CD8-positive, alpha-beta memory T cell (primary cell): Measurements from ENCODE around the gene NR6A1. TPM values are rescaled to one million over a fixed set of nuclear protein-coding genes. Genes with fewer than 3 reads are reported as not detected.

Experiments used
- CTCF ChIA-PET: fragments of 350-600 bp; sonication (Branson Sonifier 250); formaldehyde crosslinking; loops from one replicate; lab custom pipeline; 2021; ENCODE audit warnings: antibody characterized with exemption; lab: Charles Lee
- POLR2A ChIA-PET: fragments of 350-600 bp; sonication (Branson Sonifier 250); formaldehyde crosslinking; loops from one replicate; lab custom pipeline; 2021; ENCODE audit warnings: antibody characterized with exemption; lab: Charles Lee
- DNase-seq, 5 donors: peaks; one replicate each; pipeline versions ENCODE4 v3.0.0 to v3.0.0-alpha.2; 2020 to 2022; ENCODE audit warnings: mixed read lengths in 1 of 5
- H3K27ac ChIP-seq: one replicate; pipeline ENCODE4 v1.7.0; 2013; ENCODE audit warnings: low read depth, mild to moderate bottlenecking, low read length, moderate library complexity
- H3K27me3 ChIP-seq: 2 replicates; pipeline ENCODE4 v1.7.0; 2013; ENCODE audit warnings: low read length, mild to moderate bottlenecking; ENCODE audit not compliant: insufficient read depth, poor library complexity, severe bottlenecking
- H3K36me3 ChIP-seq: 2 replicates; pipeline ENCODE4 v1.7.0; 2013; ENCODE audit warnings: mild to moderate bottlenecking, low read length, moderate library complexity; ENCODE audit not compliant: insufficient read depth
- H3K4me1 ChIP-seq: 2 replicates; pipeline ENCODE4 v1.7.0; 2013; ENCODE audit warnings: mild to moderate bottlenecking, low read length, moderate library complexity; ENCODE audit not compliant: insufficient read depth
- H3K4me3 ChIP-seq: 2 replicates; pipeline ENCODE4 v1.7.0; 2013; ENCODE audit warnings: mild to moderate bottlenecking, low read length
- H3K9me3 ChIP-seq: 2 replicates; pipeline ENCODE4 v1.7.0; 2013; ENCODE audit warnings: mild to moderate bottlenecking, low read length
- H3K27ac Mint-ChIP-seq, 8 donors: one replicate each; pipeline ENCODE4 v1.8.0; 2020 to 2021; ENCODE audit warnings: mixed read lengths in 8 of 8, mild to moderate bottlenecking in 6 of 8, inconsistent platforms in 3 of 8, moderate library complexity in 3 of 8
- H3K27me3 Mint-ChIP-seq, 2 donors: one replicate each; pipeline ENCODE4 v1.8.0; 2020 to 2021; ENCODE audit warnings: mixed read lengths in 2 of 2, mild to moderate bottlenecking in 1 of 2, moderate library complexity in 1 of 2
- H3K36me3 Mint-ChIP-seq, 3 donors: one replicate each; pipeline ENCODE4 v1.8.0; 2020 to 2021; ENCODE audit warnings: mixed read lengths in 3 of 3, inconsistent platforms in 1 of 3, mild to moderate bottlenecking in 1 of 3
- H3K4me1 Mint-ChIP-seq, 3 donors: one replicate each; pipeline ENCODE4 v1.8.0; 2020 to 2021; ENCODE audit warnings: mixed read lengths in 3 of 3, inconsistent platforms in 1 of 3, mild to moderate bottlenecking in 1 of 3
- H3K4me3 Mint-ChIP-seq, 7 donors: one replicate each; pipeline ENCODE4 v1.8.0; 2020 to 2021; ENCODE audit warnings: mixed read lengths in 7 of 7, mild to moderate bottlenecking in 6 of 7, moderate library complexity in 4 of 7, inconsistent platforms in 2 of 7
- H3K9me3 Mint-ChIP-seq, 5 donors: one replicate each; pipeline ENCODE4 v1.8.0; 2020 to 2022; ENCODE audit warnings: mixed read lengths in 5 of 5, mild to moderate bottlenecking in 3 of 5, moderate library complexity in 2 of 5, inconsistent platforms in 1 of 5
- polyA plus RNA-seq: library from polyadenylated mRNA; unstranded; fragments of 300-500 nt; fragmentation: Illumina TruSeq; gene quantifications from one replicate; pipeline ENCODE4 v1.2.3, GENCODE V29; 2021
- total RNA-seq, 2 experiments: library from RNA; stranded (reverse); gene quantifications; one replicate each; pipeline ENCODE4 v1.2.3, GENCODE V29; 2021

The NR6A1 gene
- total and polyA plus RNA-seq, 3 experiments from 2014 or later = 2.4 to 3.0 TPM; not detected in 1

DNA sequence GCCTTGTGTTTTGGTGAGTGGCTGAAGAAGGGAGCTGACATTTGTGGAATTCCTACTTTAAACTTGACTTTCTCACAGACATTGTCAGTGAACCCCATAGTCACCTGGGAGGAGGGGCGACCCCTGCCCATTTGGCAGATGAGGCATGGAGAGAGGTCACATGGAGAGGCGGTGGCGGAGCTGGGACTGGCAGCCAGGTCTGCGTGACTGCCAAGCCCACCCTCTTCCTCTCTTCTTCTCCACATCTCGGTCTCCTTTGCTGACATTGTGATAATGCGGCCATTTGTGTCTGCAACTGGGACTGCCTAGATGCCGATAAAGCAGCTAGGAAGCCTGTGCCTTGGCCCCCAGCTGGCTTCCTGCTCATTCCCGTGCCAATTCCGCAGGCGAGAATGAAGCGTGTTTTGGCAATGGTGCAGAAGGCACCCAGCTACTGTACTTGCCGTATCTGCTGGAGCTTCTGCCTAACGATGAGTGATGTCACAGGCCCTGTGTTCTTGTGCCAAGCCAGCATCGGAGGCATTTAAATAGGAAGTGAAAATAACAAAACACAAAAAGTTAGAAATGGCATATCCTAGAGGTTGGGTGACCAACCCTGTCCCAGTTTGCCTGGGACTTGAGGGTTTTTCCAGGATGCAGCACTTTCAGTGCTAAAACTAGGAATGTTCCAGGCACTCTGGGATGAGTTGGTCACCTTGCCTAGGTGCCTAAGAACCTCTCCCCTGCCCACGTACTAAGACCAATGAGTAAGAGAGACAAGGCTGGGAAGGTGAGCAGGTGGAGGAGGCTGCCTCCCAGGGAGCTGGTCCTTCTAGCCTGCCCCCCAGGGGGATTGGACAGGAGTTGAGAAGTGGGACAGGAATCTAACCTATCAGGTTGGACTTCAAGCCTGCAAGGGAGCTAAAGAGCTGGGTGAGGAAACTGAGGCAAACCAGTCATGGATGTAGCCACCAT, 29.5 kb upstream of the NR6A1 start:
- no peaks in the 10 kb centered on the region for H3K4me1 Mint-ChIP-seq
- ChIA-PET POLR2A (no interaction called here), CTCF (interaction anchor here (0.6 kb wide), 1 partner anchor 41 kb away, joined by 3 read pairs; no protein-coding TSS in a partner anchor)
- Histone ChIP-seq H3K4me1 (no peaks in the 10 kb centered on the region), H3K9me3 (no peaks in the 10 kb centered on the region), H3K4me3 (no peak overlapping the region), H3K36me3 (no peaks in the 10 kb centered on the region), H3K27ac (no peak overlapping the region), H3K27me3 (no peaks in the 10 kb centered on the region)
- H3K4me3 Mint-ChIP-seq = no peak overlapping the region
- H3K36me3 Mint-ChIP-seq = no peaks in the 10 kb centered on the region
- no peaks in the 10 kb centered on the region for H3K9me3 Mint-ChIP-seq
- no peak for DNase-seq
- peaks cover 3 to 9% of the 10 kb centered on the region in 2 donors for H3K27me3 Mint-ChIP-seq
- no peak overlapping the region for H3K27ac Mint-ChIP-seq

DNA sequence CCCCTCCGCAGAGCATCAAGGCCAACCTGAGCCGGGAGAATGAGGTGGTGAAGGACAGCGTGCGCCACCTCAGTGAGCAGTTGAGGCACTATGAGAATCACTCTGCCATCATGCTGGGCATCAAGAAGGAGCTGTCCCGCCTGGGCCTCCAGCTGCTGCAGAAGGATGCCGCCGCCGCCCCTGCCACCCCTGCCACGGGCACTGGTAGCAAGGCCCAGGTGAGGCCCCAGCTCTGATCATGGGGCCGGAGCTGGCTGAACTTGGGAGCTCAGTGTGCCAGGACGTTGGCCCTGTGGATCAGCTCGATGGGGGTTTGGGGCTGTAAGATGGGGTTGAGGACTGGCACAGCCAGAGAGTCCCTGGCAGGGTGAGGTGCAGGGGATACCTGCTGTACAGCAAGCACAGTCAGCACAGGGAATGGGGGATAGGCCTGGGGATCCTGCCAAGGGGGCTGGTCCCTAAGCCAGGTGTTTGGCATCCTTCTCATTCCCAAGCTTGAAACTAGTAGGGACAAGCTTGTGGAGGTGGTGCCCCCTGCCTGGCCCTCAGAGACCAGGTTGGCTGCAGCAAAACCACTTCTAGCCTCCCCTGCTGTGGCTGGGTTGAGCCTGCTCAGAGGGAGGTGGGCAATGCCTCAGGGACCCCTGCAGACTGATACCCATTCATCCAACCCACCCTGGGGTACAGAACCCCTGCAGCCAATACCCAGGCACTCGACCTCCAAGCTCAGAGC, 28.3 kb upstream of the NR6A1 start:
- Histone ChIP-seq H3K27ac (no peak overlapping the region), H3K36me3 (no peaks in the 10 kb centered on the region), H3K4me3 (no peak overlapping the region), H3K9me3 (no peaks in the 10 kb centered on the region), H3K27me3 (no peaks in the 10 kb centered on the region), H3K4me1 (no peaks in the 10 kb centered on the region)
- Mint-ChIP-seq H3K36me3 (no peaks in the 10 kb centered on the region), H3K9me3 (no peaks in the 10 kb centered on the region), H3K4me1 (no peaks in the 10 kb centered on the region), H3K27ac (no peak overlapping the region), H3K27me3 (peaks cover 3 to 9% of the 10 kb centered on the region in 2 donors), H3K4me3 (no peak overlapping the region)
- CTCF ChIA-PET = interaction anchor here (0.6 kb wide), 1 partner anchor 43 kb away, joined by 3 read pairs; no protein-coding TSS in a partner anchor
- POLR2A ChIA-PET = no interaction called here
- DNase-seq = no peak

DNA sequence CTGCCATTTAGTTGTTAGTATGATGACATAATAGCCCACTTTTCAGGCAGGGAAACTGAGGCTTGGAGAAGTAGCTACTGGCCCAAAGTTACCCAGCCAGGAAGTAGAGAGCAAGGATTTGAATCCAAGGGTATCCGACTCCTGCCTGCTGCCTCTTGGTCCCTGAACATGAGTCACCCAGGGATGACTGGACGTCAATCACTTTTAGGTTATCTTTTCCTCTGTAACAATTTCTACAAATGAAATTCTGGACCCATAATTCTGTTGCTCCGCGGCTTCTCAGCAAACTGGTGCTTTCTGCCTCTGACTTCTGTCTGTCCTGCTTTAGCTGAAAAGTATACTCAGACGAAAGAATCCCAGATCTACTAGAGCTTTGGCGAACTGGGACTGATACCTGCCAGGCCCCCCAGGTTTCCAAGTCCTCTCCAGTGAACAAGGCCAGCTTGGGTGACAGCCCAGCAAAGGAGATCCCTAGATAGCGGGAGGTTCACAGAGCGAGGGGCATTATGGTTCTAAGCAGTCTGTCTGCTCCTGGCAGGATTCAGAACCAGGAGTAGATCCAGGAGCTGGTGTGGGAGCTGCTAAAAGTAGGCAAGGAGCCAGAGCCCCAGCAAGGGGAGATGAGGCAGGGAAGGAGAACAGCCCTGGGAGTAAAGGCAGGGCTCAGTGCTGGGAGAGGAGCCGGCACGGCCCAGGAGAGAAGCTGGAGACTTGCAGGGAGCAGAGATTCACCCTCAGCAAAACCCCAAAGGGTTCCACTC, 26.4 kb upstream of the NR6A1 start:
- no peak for DNase-seq
- H3K27me3 ChIP-seq = no peaks in the 10 kb centered on the region
- Mint-ChIP-seq H3K27ac (no peak overlapping the region), H3K27me3 (peaks cover 5 to 18% of the 10 kb centered on the region in 2 donors), H3K36me3 (no peaks in the 10 kb centered on the region), H3K4me1 (no peaks in the 10 kb centered on the region), H3K9me3 (no peaks in the 10 kb centered on the region), H3K4me3 (no peak overlapping the region)
- H3K4me1 ChIP-seq = no peaks in the 10 kb centered on the region
- H3K4me3 ChIP-seq = no peak overlapping the region
- H3K27ac ChIP-seq = no peak overlapping the region
- no peaks in the 10 kb centered on the region for H3K36me3 ChIP-seq
- CTCF ChIA-PET = no interaction called here
- no peaks in the 10 kb centered on the region for H3K9me3 ChIP-seq
- POLR2A ChIA-PET = no interaction called here

DNA sequence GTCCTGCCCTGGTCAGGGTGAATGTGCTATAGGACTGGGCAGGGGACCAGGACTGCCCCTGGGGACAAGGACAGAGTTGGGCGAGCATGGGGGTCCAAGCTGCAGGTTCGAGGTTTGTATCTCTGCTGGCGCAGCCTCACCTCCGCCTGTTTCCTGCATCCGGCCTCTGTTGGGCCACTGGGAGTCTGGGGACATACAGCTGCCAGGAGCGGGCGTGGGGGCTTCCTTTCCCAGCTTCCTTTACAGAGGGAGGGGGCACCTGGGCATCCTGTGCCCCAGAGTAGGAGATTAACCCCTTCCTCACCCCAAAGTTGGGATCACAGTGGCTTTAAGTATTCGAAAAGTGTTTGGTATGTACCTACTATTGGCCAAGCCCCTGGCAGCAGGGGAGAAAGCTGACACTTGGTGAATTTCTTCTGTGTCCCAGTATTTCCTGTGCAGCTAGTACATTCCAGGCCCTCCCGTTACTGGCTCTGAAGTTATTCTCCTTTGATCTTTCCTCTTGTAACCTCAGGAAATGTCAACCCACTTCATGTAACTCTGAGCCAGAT, 24.8 kb upstream of the NR6A1 start:
- Mint-ChIP-seq H3K27me3 (peaks cover 7 to 21% of the 10 kb centered on the region in 2 donors), H3K4me3 (no peak overlapping the region), H3K36me3 (no peaks in the 10 kb centered on the region), H3K4me1 (no peaks in the 10 kb centered on the region), H3K9me3 (no peaks in the 10 kb centered on the region), H3K27ac (no peak overlapping the region)
- ChIA-PET POLR2A (no interaction called here), CTCF (interaction anchor here (1.3 kb wide), 1 partner anchor 56 kb away, joined by 3 read pairs; no protein-coding TSS in a partner anchor)
- H3K4me3 ChIP-seq = no peak overlapping the region
- no peaks in the 10 kb centered on the region for H3K4me1 ChIP-seq
- no peak for DNase-seq
- H3K9me3 ChIP-seq = no peaks in the 10 kb centered on the region
- no peak overlapping the region for H3K27ac ChIP-seq
- no peaks in the 10 kb centered on the region for H3K27me3 ChIP-seq
- no peaks in the 10 kb centered on the region for H3K36me3 ChIP-seq

DNA sequence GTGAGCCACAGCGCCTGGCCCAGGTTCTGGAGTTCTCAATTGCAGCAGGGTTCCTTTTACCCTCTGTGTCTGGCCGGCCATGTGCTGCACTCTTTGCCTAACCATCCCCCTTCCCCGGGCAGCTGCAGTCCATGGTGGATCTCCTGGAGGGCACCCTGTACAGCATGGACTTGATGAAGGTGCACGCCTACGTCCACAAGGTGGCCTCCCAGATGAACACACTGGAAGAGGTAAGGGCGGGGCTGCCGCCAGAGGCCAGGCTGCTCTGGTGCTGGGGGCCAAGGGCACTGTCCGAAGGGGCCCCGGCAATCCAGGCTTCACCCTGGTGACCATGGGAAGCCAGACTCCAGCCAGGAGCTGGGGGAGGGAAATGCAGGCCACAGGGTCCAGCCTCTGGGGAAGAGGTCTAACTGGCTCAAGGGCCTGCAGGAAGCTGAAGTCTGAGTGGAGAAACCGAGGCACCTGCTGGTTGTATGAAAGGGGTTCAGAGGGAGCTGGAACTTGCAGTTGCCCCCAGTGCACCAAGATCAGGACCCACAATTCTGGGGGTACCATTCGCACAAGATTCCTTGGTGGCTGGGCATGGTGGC, 23.9 kb upstream of the NR6A1 start:
- Mint-ChIP-seq H3K9me3 (no peaks in the 10 kb centered on the region), H3K27me3 (peaks cover 7 to 18% of the 10 kb centered on the region in 2 donors), H3K4me3 (no peak overlapping the region), H3K36me3 (no peaks in the 10 kb centered on the region), H3K27ac (no peak overlapping the region), H3K4me1 (no peaks in the 10 kb centered on the region)
- Histone ChIP-seq H3K27me3 (no peaks in the 10 kb centered on the region), H3K36me3 (no peaks in the 10 kb centered on the region), H3K27ac (no peak overlapping the region), H3K4me3 (no peak overlapping the region), H3K4me1 (no peaks in the 10 kb centered on the region), H3K9me3 (no peaks in the 10 kb centered on the region)
- DNase-seq = no peak
- ChIA-PET CTCF (interaction anchor here (1.3 kb wide), 1 partner anchor 57 kb away, joined by 3 read pairs; no protein-coding TSS in a partner anchor), POLR2A (no interaction called here)

DNA sequence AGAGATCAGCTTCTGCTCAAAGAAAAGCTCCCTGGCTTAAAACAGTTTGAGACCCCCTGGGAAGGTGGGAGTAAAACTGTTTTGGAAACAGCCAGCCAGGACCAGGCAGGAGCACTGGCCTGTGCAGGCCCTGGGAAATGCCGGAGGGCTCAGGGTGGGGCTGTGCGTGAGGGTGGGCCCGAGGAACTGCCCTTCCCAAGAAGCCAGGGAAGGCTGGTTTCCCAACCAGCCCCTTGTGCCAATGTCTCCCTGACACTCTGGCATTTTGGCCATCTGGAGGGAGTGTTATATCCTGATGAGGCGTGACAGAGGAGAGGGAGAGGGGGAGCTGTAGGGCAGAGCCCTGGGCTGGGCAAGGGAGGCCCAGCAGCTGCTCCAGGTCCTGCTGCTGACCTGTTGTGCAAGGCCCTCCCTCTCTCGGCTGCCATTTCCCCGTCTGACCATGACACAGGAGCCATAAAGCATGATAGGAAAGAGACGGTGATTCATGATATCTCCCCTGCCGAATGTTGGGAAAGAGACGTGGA, 22.0 kb upstream of the NR6A1 start:
- ChIA-PET POLR2A (interaction anchor here (0.5 kb wide), 1 partner anchor 383 kb away, joined by 4 read pairs; no protein-coding TSS in a partner anchor), CTCF (interaction anchor here (1.0 kb wide), 1 partner anchor 9 kb away, joined by 3 read pairs; no protein-coding TSS in a partner anchor)
- H3K9me3 Mint-ChIP-seq = no peaks in the 10 kb centered on the region
- no peaks in the 10 kb centered on the region for H3K36me3 Mint-ChIP-seq
- no peak overlapping the region for H3K27ac Mint-ChIP-seq
- Histone ChIP-seq H3K9me3 (no peaks in the 10 kb centered on the region), H3K36me3 (no peaks in the 10 kb centered on the region), H3K27me3 (no peaks in the 10 kb centered on the region), H3K4me3 (no peak overlapping the region), H3K4me1 (no peaks in the 10 kb centered on the region), H3K27ac (no peak overlapping the region)
- H3K27me3 Mint-ChIP-seq = peaks cover 4 to 18% of the 10 kb centered on the region in 2 donors
- H3K4me3 Mint-ChIP-seq = no peak overlapping the region
- no peak for DNase-seq
- H3K4me1 Mint-ChIP-seq = no peaks in the 10 kb centered on the region
